Measurements from ENCODE around the gene GOLGA8O. TPM values are rescaled to one million over a fixed set of nuclear protein-coding genes. Genes with fewer than 3 reads are reported as not detected.
"Not testable (repeated sequence)": the region's sequence is repeated elsewhere in the genome, so short reads cannot be mapped to it uniquely, and the experiment has no call there.

The GOLGA8O gene, protein sequence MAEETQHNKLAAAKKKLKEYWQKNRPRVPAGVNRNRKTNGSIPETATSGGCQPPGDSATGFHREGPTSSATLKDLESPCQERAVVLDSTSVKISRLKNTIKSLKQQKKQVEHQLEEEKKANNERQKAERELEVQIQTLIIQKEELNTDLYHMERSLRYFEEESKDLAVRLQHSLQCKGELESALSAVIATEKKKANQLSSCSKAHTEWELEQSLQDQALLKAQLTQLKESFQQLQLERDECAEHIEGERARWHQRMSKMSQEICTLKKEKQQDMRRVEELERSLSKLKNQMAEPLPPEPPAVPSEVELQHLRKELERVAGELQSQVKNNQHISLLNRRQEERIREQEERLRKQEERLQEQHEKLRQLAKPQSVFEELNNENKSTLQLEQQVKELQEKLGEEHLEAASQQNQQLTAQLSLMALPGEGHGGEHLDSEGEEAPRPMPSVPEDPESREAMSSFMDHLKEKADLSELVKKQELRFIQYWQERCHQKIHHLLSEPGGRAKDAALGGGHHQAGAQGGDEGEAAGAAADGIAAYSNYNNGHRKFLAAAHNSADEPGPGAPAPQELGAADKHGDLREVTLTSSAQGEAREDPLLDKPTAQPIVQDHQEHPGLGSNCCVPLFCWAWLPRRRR
- not detected in 2 replicates for total RNA-seq (2014; rRNA removed; shearing (Covaris generic))
- 0.82 and 2.1 TPM in 2 replicates for polyA plus RNA-seq (2014; cell fraction: nucleus; rRNA removed)

DNA sequence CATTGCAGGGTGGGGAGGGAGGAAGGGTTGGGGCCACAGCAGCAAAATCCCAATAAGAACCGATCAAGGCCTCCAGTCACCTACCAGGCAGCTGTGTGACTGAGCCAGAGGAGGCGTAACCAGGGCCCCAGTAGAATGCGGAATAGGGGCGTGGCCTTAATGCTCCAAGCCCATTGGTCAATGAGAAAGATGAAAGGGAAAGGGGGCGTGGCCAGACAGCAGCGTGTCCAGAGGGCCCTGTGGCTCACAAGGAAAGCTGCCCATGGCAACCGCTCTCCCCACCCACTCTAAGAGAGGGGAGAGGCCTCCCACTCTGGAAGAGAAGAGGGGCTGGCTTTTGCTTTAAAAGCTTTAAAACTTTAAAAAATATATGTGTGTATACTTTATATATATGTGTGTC lies at the start of gene GOLGA8O:
Gene GOLGA8O (minus strand): TSS at position 101 of the 400 bp plus-strand sequence. CDS start 98 bp downstream, at position 3.
- DNase-seq (ENCODE audit: extremely low read depth, low read depth) = not testable (repeated sequence)

DNA sequence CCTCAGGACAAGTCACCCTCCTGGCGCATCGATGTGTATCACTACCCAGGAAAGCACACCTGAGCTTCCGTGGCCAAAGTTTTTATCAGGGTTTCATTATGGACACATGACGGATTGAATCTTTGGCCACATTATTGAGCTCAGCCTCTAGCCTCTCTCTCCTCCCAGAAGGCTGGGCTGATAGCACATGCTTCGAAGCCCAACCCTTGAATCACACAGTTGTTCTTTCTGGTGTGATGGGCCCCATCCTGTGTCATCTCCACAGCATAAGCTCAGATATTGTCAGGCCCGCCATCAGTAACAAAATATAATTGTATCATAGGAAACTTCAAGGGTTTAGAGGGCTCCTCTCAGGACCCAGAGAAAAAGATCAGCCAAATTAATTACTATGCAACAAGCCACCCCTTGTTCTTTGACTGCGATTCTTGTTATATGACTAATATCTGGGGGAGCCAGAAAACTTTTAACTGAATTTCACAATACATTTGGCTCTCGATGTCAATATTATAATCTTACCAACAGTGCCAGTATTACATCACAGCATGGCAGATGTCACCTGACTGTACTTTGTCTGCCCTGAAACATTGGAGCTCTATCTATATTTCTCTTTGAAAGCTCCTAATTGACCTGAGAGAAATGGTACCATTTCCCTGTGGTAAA lies 48.8 kb upstream of the GOLGA8O start:
- not testable (repeated sequence) for DNase-seq (ENCODE audit: extremely low read depth, low read depth)

DNA sequence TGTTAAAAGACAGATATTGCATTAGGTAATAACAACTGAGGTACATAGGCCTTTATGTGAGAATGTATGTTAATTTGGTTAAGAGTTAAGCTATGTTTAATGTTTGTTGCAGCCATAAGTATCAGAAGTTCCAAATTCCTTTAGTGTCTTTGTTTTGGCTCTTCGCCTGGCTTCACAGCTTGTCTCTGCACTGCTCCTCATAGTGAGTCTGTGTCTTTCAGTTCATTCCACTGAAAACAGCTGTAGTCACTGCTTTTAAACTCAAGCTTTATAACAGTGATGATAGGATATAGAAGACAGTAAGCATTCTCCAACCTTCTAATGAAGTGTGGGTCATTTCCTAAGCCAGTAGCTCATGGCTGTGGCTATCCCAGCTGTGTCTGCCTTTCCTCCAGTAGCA lies 47.5 kb upstream of the GOLGA8O start:
- not testable (repeated sequence) for DNase-seq (ENCODE audit: extremely low read depth, low read depth)

DNA sequence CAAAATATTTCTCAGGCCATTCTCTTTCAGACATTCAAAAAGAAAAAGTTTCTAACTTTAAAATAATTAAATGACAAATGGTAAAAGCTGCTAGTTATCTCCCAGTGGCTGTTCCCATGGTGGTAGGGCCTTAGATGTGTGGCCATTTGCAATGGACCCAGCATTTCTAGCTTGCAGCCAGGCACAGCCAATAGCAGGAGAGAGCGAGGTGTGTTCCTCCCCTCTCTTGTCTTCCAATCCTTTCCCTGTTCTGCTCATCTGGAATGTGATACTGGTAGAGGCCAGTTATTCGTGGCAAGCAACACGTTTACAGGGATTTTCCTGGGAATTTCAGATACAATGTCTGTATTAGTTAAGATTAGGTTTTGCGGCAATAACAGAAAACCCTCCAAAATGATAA lies 37.3 kb upstream of the GOLGA8O start:
- DNase-seq (ENCODE audit: extremely low read depth, low read depth) = not testable (repeated sequence)

DNA sequence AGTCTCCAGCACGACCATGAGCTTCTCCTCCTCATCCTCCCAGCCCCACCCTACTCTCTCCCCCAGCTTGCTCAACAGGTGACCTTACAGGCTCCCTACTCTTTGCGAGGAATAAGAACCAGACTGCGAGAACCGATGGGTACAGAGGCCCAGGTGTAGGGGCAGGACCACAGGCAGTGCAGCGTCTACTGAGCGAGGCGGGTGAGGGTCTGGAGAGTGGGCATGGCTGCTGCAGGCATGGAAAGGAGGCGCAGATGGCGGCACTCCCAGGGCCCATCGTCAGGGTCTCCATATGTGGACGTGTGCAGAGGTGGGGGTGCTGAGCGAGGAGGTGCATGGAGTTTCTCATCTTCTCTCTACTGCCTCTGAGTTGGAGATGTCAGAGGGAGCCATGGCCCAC lies 31.0 kb upstream of the GOLGA8O start:
- DNase-seq (ENCODE audit: extremely low read depth, low read depth) = not testable (repeated sequence)

DNA sequence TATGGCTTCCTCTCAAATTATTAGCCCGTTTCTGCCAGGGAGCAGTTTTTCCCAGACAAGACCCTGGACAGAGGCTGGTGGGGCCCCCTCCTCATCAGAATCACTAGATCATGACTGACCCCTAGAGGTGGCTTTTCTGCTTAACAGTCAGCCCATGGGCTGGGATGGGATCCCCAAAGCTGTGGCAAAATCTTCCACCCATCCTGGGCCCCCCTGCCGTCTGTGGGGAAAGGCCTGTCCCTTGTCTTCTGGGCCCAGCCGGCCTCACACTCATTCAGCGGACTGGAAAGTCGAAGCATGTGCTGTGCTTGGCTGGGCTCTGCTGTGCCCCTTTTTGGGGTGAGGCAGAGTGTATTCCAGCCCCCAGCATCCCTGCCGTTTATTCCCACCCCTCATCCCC lies 27.9 kb upstream of the GOLGA8O start:
- not testable (repeated sequence) for DNase-seq (ENCODE audit: extremely low read depth, low read depth)

DNA sequence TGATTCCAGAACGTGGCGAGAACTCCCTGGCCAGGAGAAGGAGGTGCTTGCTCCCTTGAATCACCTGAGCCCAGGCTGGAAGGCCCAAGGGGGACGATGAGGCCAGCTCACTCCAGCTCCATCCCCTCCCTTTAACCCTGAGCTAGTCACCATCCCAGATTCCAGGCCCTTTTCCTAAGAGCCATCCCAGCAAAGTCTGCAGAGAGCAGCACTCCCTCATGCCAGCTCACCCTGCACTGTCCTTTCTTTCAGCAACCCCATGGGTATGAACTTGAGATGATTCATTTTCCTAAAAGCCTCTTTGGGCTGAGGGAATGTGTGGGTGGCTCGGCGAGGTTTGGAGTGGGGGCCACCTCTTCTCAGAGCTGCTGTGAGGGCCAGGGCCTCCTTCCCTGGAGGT lies 26.2 kb upstream of the GOLGA8O start:
- DNase-seq (ENCODE audit: extremely low read depth, low read depth) = not testable (repeated sequence)

DNA sequence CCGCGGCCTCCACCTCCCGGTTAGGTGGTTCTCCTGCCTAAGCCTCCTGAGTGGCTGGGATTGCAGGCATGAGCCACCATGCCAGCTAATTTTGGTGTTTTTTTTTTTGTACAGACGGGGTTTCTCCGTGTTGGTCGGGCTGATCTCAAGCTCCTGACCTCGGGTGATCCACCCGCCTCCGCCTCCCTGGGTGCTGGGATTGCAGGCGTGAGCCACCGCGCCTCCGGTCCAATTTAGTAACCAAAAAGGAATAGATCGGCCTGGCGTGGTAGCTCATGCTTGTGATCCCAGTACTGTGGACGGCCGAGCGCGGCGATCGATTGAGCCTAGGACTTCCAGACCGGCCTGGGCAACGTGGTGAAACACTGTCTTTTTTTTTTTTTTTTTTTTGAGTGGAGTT lies 12.6 kb upstream of the GOLGA8O start:
- not testable (repeated sequence) for DNase-seq (ENCODE audit: extremely low read depth, low read depth)

DNA sequence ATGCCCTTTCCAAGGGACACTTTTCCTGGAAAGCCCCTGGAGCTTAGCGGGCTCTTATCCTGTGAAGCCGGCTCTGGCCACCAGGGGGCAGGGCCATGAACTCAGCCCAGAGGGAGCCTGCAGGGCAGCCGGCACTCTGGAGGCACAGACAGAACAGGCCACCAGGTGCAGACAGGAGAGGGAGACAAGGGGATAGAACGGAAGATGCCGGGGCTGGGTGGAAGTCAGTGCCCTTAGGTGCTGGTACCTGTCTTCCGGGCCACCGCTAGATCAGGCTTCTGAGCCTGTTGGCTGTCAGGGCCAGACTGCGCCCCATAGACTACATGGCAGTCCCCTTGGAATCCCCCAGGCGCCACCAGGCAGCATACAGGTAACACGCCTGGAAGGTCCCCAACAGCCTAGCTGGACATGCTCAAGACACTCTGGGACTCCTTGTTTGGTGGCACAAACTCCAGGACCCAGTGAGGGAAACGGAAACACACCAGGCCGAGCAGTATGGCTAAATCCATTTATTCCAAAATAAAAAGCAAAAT lies 14.9 kb downstream of the GOLGA8O start:
- not testable (repeated sequence) for DNase-seq (ENCODE audit: extremely low read depth, low read depth)

DNA sequence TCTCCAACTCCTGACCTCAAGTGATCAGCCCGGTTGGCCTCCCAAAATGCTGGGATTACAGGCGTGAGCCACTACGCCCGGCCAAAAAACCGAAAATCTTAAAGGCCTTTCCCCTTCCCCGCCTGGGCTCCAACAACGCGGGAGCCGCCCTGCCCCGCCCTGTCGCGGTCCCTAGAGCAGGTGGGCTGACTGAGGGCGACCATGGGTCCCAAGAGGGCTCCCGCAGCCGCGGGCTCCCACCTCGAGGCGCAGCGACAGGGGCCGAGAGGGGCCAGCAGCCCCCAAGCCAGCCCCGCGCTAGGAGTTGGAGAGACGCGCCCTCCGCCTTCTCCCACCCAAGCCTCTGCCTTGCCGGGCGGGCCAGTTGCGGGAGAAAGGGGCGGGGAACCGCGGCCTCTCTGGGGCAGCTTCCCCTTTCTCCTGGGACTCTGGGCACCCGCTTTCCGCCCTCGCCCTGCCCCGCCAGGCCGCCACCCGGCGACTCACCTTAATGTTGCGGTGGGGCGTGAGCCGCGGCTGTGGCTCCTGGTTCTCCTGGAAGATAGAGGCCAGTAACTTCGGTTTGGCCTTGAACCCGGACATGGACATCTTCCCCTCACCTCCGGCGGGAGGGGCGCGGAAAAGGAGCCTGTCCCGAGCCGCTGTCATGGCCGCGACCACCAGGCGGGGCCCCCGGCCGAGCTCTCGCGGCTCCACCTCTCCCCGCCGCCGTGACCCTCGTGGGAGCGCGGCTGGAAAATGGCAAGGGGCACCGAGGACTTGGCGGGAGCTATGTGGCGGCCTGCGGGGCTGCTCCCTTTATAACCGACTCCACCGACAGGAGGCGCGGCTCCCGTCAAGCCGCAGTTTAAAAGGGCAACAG lies 21.1 kb downstream of the GOLGA8O start:
- not testable (repeated sequence) for DNase-seq (ENCODE audit: extremely low read depth, low read depth)

DNA sequence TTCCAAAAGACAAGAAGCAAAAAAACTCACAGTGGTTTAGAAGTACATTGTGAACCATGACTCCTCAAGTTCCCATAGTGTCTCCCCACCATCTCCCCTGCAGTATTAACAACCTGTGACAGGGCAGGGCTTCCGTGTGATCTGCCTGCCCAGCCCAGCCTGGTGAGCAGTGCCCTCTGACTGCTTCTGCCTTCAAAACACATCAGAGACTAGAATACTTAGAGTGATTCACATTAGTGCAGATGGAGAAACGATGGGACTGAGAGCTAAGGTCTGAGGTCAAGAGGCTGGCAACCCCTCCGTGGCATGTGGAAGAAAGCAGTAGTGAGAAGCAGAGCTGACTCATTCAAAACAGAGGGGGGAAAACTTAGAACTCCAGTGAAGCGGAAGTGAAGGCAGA lies 27.8 kb downstream of the GOLGA8O start:
- DNase-seq (ENCODE audit: extremely low read depth, low read depth) = not testable (repeated sequence)

DNA sequence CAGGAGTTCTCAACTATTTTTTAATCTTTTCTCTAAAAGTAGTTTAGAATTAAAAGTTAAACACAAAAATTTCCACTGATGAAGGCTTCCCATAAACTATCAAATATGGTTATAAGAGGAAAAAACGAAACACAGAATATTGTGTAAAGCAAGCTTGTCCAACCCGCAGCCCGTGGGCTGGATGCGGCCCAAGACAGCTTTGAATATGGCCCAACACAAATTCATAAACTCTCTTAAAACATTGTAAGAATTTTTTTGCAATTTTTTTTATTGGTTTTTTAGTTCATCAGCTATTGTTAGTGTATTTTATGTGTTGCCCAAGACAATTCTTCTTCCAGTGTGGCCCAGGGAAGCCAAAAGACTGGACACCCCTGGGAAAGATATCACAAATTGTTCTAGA lies 28.9 kb downstream of the GOLGA8O start:
- DNase-seq (ENCODE audit: extremely low read depth, low read depth) = not testable (repeated sequence)

DNA sequence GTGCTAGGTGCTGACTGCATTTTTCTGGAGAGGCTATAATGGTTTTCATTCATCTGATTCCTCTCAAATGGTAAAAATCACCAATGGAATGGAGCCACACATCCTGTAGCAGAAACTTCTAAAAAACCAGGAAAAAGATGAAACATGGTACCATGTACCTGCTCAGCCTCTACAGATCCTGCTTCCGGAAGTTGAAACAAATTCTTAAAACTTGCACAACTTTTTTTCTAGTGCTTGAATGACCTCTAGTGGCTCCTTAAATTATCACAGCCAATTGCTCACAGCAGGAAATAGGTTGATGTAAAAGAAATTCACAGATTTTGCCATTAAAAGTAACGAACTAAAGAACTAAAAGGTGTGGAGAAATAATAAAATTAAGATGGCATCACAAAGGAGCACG lies 47.5 kb downstream of the GOLGA8O start:
- not testable (repeated sequence) for DNase-seq (ENCODE audit: extremely low read depth, low read depth)

DNA sequence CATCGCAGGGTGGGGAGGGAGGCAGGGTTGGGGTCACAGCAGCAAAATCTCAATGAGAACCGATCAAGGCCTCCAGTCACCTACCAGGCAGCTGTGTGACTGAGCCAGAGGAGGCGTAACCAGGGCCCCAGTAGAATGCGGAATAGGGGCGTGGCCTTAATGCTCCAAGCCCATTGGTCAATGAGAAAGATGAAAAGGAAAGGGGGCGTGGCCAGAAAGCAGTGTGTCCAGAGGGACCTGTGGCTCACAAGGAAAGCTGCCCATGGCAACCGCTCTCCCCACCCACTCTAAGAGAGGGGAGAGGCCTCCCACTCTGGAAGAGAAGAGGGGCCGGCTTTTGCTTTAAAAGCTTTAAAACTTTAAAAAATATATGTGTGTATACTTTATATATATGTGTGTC lies 52.2 kb downstream of the GOLGA8O start, which contains the start of gene GOLGA8K:
Gene GOLGA8K (minus strand): TSS at position 101 of the 400 bp plus-strand sequence. CDS start 98 bp downstream, at position 3.
- DNase-seq (ENCODE audit: extremely low read depth, low read depth) = not testable (repeated sequence)

DNA sequence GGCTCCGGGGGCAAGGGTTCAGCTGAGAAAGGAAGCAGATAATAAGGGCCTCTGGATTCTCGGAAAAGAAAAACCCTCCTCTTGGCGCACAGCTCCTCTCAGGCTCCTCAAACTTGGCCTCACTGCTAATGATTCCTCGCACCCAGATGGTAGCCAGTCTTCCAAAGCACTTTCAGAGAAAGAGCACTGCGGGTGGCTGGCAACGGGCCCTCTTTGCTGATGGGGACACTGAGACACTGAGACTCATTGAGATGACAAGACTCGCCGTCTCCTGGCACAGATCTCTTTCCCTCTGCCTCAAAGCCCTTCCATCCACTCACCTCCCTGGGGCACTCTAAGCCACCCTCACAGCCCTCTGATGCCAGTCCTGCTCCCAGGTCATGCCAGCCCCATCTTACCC lies 58.9 kb downstream of the GOLGA8O start:
- not testable (repeated sequence) for DNase-seq (ENCODE audit: extremely low read depth, low read depth)

Small RNAs within 50 kb of the gene (small RNA-seq; reads per million reads assigned to genes)
- gene AC135983.5 (0 reads per million in 2 experiments), gene RF00096 (0 to 0.17 reads per million in 2 experiments), gene RN7SL539P (0 reads per million in 2 experiments)

Other genes starting within 250 kb of the GOLGA8O start
- gene GOLGA8K, start 52.3 kb downstream of the GOLGA8O start, total RNA-seq (2014; rRNA removed; shearing (Covaris generic)) = 0.17 and 0.87 TPM in 2 replicates
- gene GOLGA8N, start 137.8 kb upstream of the GOLGA8O start, total RNA-seq (2014; rRNA removed; shearing (Covaris generic)) = 2.7 and 4.0 TPM in 2 replicates
- 49.6 and 49.9 TPM in 2 replicates for gene ARHGAP11A, start 159.9 kb upstream of the GOLGA8O start, total RNA-seq (2014; rRNA removed; shearing (Covaris generic))
- gene SCG5, start 186.1 kb upstream of the GOLGA8O start, total RNA-seq (2014; rRNA removed; shearing (Covaris generic)) = 0.52 TPM in 1 of 2 replicates, not detected in the other

Data from NCI-H460 (cell line).